Fibroblast of lung (primary cell): ENCODE results near the gene EIF1. TPM values are rescaled to one million over a fixed set of nuclear protein-coding genes. Genes with fewer than 3 reads are reported as not detected.
"Not testable (repeated sequence)": the region's sequence is repeated elsewhere in the genome, so short reads cannot be mapped to it uniquely, and the experiment has no call there.

ENCODE experiments used
- DNase-seq, 2 donors: peaks; one replicate each; pipeline versions ENCODE4 v3.0.0 to v3.0.0-alpha.2; 2010; ENCODE audit warnings: low read depth in 2 of 2
- H2AFZ ChIP-seq: 2 replicates; pipeline ENCODE4 v1.5.1; 2012; ENCODE audit warnings: low read length, control low read depth, inconsistent platforms
- H3K27ac ChIP-seq: 2 replicates; pipeline ENCODE4 v1.5.1; 2011; ENCODE audit warnings: low read length, control low read depth; ENCODE audit not compliant: insufficient read depth
- H3K27me3 ChIP-seq: 2 replicates; pipeline ENCODE4 v1.5.1; 2011; ENCODE audit warnings: mild to moderate bottlenecking, low read length; ENCODE audit not compliant: control insufficient read depth, insufficient read depth
- H3K36me3 ChIP-seq: 2 replicates; pipeline ENCODE4 v1.5.1; 2011; ENCODE audit warnings: low read length; ENCODE audit not compliant: control insufficient read depth, insufficient read depth
- H3K4me1 ChIP-seq: 2 replicates; pipeline ENCODE4 v1.5.1; 2011; ENCODE audit warnings: low read length; ENCODE audit not compliant: control insufficient read depth, insufficient read depth; ENCODE audit errors: extremely low read depth
- H3K4me2 ChIP-seq: 2 replicates; pipeline ENCODE4 v1.5.1; 2011; ENCODE audit warnings: low read length, control low read depth; ENCODE audit not compliant: insufficient read depth; ENCODE audit errors: extremely low read depth
- H3K4me3 ChIP-seq, 4 experiments: fragments of 200-600 bp in 1 of 4; sonication (generic) in 1 of 4; replicated peaks in 1 of 4; 2 replicates each; pipeline ENCODE4 v1.5.1; 2011 to 2016; ENCODE audit warnings: low read length in 4 of 4, low read depth in 3 of 4, mild to moderate bottlenecking in 3 of 4, control low read depth in 2 of 4, inconsistent platforms in 1 of 4, mixed read lengths in 1 of 4; ENCODE audit not compliant: insufficient read depth in 1 of 4; ENCODE audit errors: control extremely low read depth in 1 of 4
- H3K79me2 ChIP-seq: 2 replicates; pipeline ENCODE4 v1.5.1; 2012; ENCODE audit warnings: mild to moderate bottlenecking, low read length, inconsistent platforms; ENCODE audit not compliant: control insufficient read depth, insufficient read depth
- H3K9ac ChIP-seq: 2 replicates; pipeline ENCODE4 v1.5.1; 2011; ENCODE audit warnings: mild to moderate bottlenecking, low read length, control low read depth; ENCODE audit not compliant: insufficient read depth
- H3K9me3 ChIP-seq: 2 replicates; pipeline ENCODE4 v1.5.1; 2012; ENCODE audit warnings: low read depth, low read length; ENCODE audit not compliant: control insufficient read depth, insufficient read depth
- H4K20me1 ChIP-seq: 2 replicates; pipeline ENCODE4 v1.5.1; 2011; ENCODE audit warnings: low read length; ENCODE audit not compliant: control insufficient read depth, insufficient read depth; ENCODE audit errors: extremely low read depth
- EZH2 ChIP-seq: IDR thresholded peaks from 2 replicates; pipeline ENCODE4 v1.5.1; 2012; ENCODE audit warnings: low read length, control low read depth, mild to moderate bottlenecking; ENCODE audit errors: missing control alignments
- polyA plus RNA-seq, 2 donors: library from polyadenylated mRNA; depleted of rRNA in 1 of 2; stranded (reverse) in 1 of 2; unstranded in 1 of 2; fragments of >200 nt; gene quantifications; 2 replicates each; pipeline ENCODE4 v1.2.1, GENCODE V29; 2011 to 2012; ENCODE audit warnings: missing spikeins in 1 of 2
- total RNA-seq: library from RNA; depleted of rRNA; stranded (reverse); fragments of >200 nt; gene quantifications from 2 replicates; pipeline ENCODE4 v1.2.1, GENCODE V29; 2014
- TF ChIP-seq, protein P1 (sequence below), 2 donors: IDR thresholded peaks in 1 of 2; conservative IDR thresholded peaks in 1 of 2; 1 replicate in 1 of 2; 2 replicates in 1 of 2; pipeline ENCODE4 v1.5.1; 2011 to 2012; ENCODE audit warnings: low read length in 2 of 2, control low read depth in 1 of 2, inconsistent platforms in 1 of 2, low read depth in 1 of 2, mild to moderate bottlenecking in 1 of 2

EIF1 gene
- total and polyA plus RNA-seq, 2 donors (not counting 1 experiment from before 2014, with no cell fraction given): 145 to 256 TPM

DNA sequence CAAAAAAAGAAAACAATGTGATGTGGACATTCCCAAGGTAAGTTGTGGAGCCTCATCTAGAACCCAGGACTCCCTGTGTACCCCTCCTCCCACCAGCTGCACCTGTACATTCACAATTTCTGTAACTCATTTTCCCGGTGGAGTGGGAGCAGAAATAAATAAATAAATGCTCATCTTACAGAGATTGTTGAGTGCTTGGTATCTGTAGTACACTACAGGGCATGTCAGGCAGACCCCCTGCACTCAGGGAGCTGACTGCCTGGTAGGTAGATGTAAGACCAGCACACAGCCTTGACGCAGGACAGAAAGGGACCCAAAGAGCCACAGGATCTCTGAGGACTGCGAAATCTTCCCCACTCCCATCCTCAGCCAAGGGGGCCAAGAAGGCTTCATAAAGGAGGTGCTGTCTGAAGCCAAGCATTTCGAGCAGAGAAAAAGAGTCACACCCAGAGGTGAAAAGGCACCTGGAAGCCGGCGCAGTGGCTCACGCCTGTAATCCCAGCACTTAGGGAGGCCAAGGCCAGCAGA, 6.5 kb downstream of the EIF1 start:
- no peaks in the 10 kb centered on the region for H3K27me3 ChIP-seq
- H3K9ac ChIP-seq: no peak overlapping the region
- no peak overlapping the region for H3K27ac ChIP-seq
- no peaks in the 10 kb centered on the region for H3K9me3 ChIP-seq
- H3K36me3 ChIP-seq: peaks cover 23% of the 10 kb centered on the region
- DNase-seq: no peak
- H3K79me2 ChIP-seq: peaks cover 12% of the 10 kb centered on the region
- no peak overlapping the region for H3K4me3 ChIP-seq
- H2AFZ ChIP-seq: no peak overlapping the region
- H4K20me1 ChIP-seq: peaks cover 6% of the 10 kb centered on the region
- H3K4me2 ChIP-seq: no peak overlapping the region
- TF ChIP-seq, protein P1, sequence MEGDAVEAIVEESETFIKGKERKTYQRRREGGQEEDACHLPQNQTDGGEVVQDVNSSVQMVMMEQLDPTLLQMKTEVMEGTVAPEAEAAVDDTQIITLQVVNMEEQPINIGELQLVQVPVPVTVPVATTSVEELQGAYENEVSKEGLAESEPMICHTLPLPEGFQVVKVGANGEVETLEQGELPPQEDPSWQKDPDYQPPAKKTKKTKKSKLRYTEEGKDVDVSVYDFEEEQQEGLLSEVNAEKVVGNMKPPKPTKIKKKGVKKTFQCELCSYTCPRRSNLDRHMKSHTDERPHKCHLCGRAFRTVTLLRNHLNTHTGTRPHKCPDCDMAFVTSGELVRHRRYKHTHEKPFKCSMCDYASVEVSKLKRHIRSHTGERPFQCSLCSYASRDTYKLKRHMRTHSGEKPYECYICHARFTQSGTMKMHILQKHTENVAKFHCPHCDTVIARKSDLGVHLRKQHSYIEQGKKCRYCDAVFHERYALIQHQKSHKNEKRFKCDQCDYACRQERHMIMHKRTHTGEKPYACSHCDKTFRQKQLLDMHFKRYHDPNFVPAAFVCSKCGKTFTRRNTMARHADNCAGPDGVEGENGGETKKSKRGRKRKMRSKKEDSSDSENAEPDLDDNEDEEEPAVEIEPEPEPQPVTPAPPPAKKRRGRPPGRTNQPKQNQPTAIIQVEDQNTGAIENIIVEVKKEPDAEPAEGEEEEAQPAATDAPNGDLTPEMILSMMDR (conservative IDR thresholded peaks at IDR 0.05 in 1 of 2, IDR thresholded peaks at IDR 0.05 in 1 of 2; ENCODE audit: low read depth in 1 of 2, low read length in 2 of 2): no peak
- TF ChIP-seq EZH2: no peak
- peaks cover 11% of the 10 kb centered on the region for H3K4me1 ChIP-seq

DNA sequence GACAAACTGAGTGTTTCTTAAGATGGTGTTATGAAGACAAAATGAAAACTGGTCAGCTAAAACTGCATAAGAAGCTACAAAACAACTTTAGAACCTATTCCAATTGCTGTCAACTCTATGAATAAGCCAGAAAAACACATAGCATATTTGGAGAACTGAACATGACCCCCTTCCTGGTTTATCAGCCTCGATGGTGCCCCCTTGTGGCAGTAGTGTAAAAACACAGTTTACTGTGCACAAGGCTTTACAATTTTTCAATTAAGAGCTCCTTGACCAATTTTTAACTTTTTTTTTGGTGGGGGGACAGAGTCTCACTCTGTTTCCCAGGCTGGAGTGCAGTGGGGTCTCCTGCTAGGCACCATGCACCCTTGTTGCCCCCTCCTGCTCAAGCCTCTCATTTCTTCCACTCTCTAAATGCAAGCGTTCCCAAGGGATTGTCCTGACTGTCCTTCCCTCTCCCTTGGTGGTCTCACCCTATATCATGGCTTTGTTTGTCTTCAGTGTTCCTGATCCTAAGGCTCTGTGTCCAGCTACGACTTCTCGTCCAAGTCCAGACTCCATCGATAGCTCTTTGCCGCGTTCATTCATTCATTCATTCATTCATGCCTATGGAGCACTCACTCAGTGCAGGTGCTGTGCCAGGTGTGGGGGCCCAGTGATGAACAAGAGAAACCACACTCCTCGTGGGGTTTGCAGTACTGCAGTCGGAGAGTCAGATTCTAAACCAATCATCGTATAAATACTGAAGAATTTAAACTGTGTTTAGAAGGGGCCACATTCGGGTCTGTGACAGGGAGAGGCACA, 7.5 kb downstream of the EIF1 start:
- peaks cover 5% of the 10 kb centered on the region for H3K4me1 ChIP-seq
- H3K4me3 ChIP-seq: no peak overlapping the region
- no peaks in the 10 kb centered on the region for H3K27me3 ChIP-seq
- peaks cover 2% of the 10 kb centered on the region for H3K79me2 ChIP-seq
- H3K27ac ChIP-seq: no peak overlapping the region
- no peak overlapping the region for H3K4me2 ChIP-seq
- H3K9ac ChIP-seq: no peak overlapping the region
- no peak for TF ChIP-seq EZH2
- TF ChIP-seq, protein P1 (conservative IDR thresholded peaks at IDR 0.05 in 1 of 2, IDR thresholded peaks at IDR 0.05 in 1 of 2; ENCODE audit: low read depth in 1 of 2, low read length in 2 of 2): peak; percentile 81 to 83
- peak; percentile 67 to 87 for DNase-seq
- H3K9me3 ChIP-seq: no peaks in the 10 kb centered on the region
- peaks cover 3% of the 10 kb centered on the region for H4K20me1 ChIP-seq
- no peak overlapping the region for H2AFZ ChIP-seq
- H3K36me3 ChIP-seq: peaks cover 14% of the 10 kb centered on the region

DNA sequence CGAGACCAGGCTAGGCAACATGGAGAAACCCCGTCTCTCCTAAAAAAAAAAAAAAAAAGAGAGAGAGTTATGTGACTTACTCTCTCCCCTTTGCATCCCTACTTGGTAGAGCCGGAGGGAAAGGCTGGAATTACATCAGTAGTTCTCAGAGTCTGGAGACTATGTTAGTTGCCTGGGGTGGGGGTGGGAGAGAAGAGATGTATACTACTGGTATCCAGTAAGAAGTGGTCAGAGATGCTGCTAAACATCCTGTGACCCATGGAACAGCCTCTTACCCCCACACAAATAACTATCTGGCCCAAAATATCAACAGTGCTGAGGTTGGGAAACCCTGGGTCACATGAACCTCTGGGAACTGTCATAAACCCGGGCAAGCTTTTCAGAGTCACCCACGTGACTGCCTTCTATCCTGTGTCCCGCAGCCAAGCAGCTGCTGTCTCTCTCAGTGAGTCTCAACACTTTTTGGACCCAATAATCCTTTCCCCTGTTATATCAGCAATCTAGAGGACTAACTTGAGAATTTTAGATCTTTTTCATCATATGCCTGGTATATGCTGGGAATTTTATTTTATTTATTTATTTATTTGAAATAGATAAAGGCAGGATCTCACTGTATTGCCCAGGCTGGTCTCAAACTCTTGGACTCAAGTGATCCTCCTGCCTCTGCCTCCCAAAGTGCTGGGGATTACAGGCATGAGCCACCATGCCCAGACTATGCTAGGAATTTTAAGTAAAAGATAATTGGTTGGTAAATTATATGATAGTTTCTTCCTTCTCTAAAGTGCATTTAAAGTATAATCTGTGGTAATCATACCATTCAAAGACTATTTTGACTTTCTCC, 8.7 kb downstream of the EIF1 start:
- H3K4me1 ChIP-seq: peaks cover 3% of the 10 kb centered on the region
- H2AFZ ChIP-seq: no peak overlapping the region
- no peak overlapping the region for H3K4me3 ChIP-seq
- H3K36me3 ChIP-seq: peaks cover 5% of the 10 kb centered on the region
- no peaks in the 10 kb centered on the region for H3K27me3 ChIP-seq
- H3K79me2 ChIP-seq: no peaks in the 10 kb centered on the region
- TF ChIP-seq, protein P1 (conservative IDR thresholded peaks at IDR 0.05 in 1 of 2, IDR thresholded peaks at IDR 0.05 in 1 of 2; ENCODE audit: low read depth in 1 of 2, low read length in 2 of 2): no peak
- TF ChIP-seq EZH2: no peak
- peak in 1 of 2 donors; percentile 91 for DNase-seq
- no peak overlapping the region for H3K27ac ChIP-seq
- no peak overlapping the region for H3K4me2 ChIP-seq
- no peaks in the 10 kb centered on the region for H3K9me3 ChIP-seq
- no peak overlapping the region for H3K9ac ChIP-seq
- H4K20me1 ChIP-seq: no peaks in the 10 kb centered on the region

DNA sequence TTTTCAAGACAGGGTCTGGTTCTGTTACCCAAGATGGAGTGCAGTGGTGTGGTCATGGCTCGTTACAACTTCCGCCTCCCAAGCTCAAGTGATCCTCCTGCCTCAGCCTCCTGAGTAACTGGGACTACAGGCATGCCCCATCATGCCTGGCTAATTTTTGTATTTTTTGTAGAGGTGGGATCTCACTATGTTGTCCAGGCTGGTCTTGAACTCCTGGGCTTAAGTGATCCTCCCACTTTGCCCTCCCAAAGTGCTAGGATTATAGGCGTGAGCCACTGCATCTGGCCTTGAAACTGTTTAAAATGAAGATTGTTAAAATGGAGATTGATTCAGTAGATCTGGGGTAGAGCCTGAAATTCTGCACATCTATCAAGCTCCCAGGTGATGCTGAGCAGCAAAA, 12.2 kb downstream of the EIF1 start:
- not testable (repeated sequence) for H3K4me1 ChIP-seq, DNase-seq, H4K20me1 ChIP-seq, H3K9me3 ChIP-seq, H3K4me2 ChIP-seq, H3K9ac ChIP-seq, H3K36me3 ChIP-seq, H2AFZ ChIP-seq, H3K27ac ChIP-seq, H3K27me3 ChIP-seq, H3K4me3 ChIP-seq, H3K79me2 ChIP-seq
